GM21786 (cell line): ENCODE measurements around the gene PUS7.
"Not testable (repeated sequence)": the region's sequence is repeated elsewhere in the genome, so short reads cannot be mapped to it uniquely, and the experiment has no call there.

Experiments
- ATAC-seq: cut with Tn5 transposase; IDR thresholded peaks from one replicate; pipeline ENCODE4 v1.9.1; 2021; ENCODE audit not compliant: unreplicated experiment

Gene PUS7

GRCh38 chr7:105450177-105450861, 71.8 kb downstream of the PUS7 start:
- ATAC-seq, result no peak

DNA sequence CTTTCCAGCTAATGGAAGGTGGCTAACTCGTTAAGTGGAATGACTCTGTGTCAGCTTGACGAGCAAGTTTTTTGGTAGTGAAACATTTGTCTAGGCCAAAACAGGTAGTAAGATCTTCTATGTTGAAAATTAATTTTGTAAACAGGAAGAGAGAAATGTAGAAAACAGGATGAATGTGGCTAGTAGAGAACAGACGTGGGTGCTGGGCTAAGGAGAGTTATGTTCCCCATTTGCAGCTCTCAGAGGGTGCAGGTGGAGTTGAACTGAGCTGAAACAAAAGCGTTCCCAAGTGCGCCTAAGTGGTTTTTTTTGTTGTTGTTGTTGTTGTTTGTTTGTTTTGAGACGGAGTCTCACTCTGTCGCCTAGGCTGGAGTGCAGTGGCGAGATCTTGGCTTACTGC, 73.9 kb downstream of the PUS7 start:
- ATAC-seq, result peak; percentile 84

DNA sequence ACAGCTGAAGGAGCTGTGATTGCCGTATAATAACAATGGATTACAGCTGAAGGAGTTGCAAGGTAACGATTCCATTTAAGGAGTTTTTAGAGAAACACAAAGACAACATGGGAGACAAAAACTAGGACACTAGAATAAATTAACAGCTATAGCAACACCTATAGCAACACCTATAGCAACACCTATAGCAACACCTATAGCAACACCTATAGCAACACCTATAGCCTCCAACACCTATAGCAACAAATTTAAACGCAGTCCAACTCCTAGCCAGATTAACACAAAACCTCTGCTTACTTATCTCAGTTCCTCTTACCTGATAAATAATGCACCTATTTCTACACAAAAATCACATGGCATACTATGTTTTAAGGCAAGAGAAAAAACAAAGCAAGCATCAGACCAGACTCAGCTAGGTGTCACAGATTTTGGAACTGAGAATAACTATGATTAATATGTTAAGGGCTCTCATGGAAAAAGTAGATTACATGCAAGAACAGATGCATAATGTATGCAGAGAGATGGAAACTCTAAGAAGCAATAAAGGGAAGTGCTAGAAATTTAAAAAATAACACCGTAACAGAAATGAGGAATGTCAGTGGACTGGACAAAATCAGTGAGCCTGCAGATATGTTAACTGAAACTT, 77.6 kb downstream of the PUS7 start:
- ATAC-seq, result no peak

DNA sequence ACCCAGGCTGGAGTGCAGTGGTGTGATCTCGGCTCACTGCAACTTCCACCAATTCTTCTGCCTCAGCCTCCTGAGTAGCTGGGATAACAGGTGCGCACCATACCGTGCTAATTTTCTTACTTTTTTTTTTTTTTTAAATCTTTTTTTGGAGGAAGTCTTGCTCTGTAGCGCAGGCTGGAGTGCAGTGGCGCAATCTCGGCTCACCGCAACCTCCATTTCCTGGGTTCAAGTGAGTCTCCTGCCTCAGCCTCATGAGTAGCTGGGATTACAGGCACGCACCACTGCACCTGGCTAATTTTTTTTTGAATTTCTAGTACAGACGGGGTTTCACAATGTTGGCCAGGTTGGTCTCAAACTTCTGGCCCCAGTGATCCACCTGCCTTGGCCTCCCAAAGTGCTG, 79.9 kb downstream of the PUS7 start:
- ATAC-seq, result not testable (repeated sequence)

DNA sequence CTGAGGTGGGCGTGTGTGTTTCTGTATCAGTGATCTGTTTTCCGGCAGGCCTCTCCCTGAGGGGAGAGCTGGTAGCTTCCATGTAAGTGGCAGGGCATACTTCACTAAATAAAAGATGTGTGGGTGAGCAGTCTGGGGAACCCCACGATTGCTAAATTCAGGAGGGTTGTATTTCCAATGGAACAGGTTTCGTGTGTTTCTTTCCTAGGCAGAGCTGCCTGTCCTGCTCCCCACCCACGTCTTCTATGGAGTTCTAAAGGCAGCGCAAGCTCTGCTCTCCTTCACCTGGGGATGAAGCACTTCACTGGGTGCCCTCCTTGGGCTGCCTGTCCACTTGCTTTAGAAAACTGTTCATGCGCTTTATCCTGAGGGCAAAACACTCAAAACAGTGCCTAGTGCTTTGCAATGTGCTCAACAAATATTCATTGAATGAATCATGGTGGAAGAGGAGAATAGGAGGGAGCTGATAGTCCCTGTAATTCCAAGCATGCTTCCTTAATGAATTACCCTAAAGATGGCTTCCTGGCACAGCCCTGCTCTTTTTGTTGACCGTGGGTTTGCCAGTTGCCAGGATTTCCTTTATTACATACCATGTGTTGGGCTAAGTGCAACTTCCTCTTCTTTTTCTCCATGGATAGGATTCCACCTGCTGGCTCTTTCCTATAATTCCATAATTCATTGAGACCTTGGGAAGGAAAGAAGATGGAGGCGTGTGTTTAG, 82.7 kb downstream of the PUS7 start:
- no peak for ATAC-seq

GRCh38 chr7:105438847-105439173, 83.3 kb downstream of the PUS7 start:
- no peak for ATAC-seq

GRCh38 chr7:105438254-105438653, 83.8 kb downstream of the PUS7 start:
- ATAC-seq, result no peak

- not testable (repeated sequence) for ATAC-seq
Observed at GRCh38 chr7:105437356-105437755, 84.7 kb downstream of the PUS7 start.

GRCh38 chr7:105429746-105430612, 92.1 kb downstream of the PUS7 start:
- ATAC-seq, result no peak

DNA sequence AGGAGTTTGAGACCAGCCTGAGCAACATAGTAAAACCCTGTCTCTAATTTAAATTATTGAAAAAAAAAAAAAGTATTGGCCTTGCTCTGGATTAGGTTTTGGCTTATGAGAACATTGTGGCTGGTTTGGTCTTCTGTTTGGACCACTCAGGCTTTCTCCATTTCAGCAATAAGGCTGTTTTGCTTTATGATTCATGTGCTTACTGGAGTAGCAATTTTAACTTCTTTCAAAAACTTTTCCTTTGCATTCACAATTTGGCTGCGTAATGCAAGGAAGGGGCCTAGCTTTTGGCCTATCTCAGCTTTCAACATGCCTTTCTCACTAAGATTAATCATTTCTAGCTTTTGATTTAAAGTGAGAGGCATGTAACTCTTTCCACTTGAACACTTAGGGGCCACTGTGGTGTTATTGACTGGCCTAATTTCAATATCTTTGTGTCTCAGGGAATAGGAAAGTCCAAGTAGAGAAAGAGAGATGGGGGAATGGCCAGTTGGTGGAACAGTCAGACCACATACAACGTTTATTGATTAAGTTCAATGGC, 95.4 kb downstream of the PUS7 start:
- ATAC-seq, result no peak

GRCh38 chr7:105423987-105424386, 98.1 kb downstream of the PUS7 start:
- no peak for ATAC-seq

GRCh38 chr7:105413887-105414437, 108.1 kb downstream of the PUS7 start:
- ATAC-seq, result no peak

DNA sequence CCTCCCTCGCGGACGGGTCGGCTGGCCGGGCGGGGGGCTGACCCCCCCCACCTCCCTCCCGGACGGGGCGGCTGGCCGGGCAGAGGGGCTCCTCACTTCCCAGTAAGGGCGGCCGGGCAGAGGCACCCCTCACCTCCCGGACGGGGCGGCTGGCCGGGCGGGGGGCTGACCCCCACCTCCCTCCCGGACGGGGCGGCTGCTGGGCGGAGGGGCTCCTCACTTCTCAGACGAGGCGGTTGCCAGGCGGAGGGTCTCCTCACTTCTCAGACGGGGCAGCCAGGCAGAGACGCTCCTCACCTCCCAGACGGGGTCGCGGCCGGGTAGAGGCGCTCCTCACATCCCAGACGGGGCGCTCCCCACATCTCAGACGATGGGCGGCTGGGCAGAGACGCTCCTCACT, 111.3 kb downstream of the PUS7 start:
- ATAC-seq, result not testable (repeated sequence)

DNA sequence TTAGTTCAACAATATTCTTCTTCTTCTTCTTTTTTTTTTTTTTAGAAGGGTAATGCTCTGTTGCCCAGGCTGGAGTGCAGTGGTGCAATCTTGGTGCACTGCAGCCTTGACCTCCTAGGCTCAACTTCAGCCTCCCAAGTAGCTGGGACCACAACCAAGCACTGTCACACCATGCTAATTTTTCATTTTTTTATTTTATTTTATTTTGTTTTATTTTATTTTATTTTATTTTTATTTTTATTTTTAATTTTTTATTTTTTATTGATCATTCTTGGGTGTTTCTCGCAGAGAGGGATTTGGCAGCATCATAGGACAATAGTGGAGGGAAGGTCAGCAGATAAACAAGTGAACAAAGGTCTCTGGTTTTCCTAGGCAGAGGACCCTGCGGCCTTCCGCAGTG, 112.3 kb downstream of the PUS7 start:
- ATAC-seq, result not testable (repeated sequence)

GRCh38 chr7:105408791-105409410, 113.2 kb downstream of the PUS7 start:
- no peak for ATAC-seq
